ENCODE results near the gene CCDC87.

GRCh38 chr11:66638177-66639065 lies 45.6 kb upstream of the CCDC87 start, which contains the start of gene RBM4:
- peak in 2 of 4 experiments; percentile 19 to 24 for TF ChIP-seq CTCF (IDR thresholded peaks at IDR 0.05)
- TF ChIP-seq EP300 (IDR thresholded peaks at IDR 0.05), result no peak
- peak; percentile 97 for TF ChIP-seq POLR2AphosphoS5 (IDR thresholded peaks at IDR 0.05)
- peak; percentile 85 to 88 for TF ChIP-seq POLR2A (IDR thresholded peaks at IDR 0.05)
